GM12878 (cell line): Measurements from ENCODE around the gene ABCC1.

ENCODE experiments used
- JUNB ChIP-seq: IDR thresholded peaks from 2 replicates; pipeline ENCODE4 v1.6.1; 2016; ENCODE audit warnings: antibody characterized with exemption, mild to moderate bottlenecking
- JUND ChIP-seq: IDR thresholded peaks from 2 replicates; pipeline ENCODE4 v1.6.1; 2012; ENCODE audit warnings: low read depth, mild to moderate bottlenecking, low read length, improper control_type of control experiment, moderate library complexity
- LARP7 ChIP-seq: fragments of 450-650 bp; IDR thresholded peaks from 2 replicates; pipeline ENCODE4 v1.6.1; 2017; ENCODE audit warnings: mild to moderate bottlenecking
- PAX5 ChIP-seq: IDR thresholded peaks from 2 replicates; pipeline ENCODE4 v1.6.1; 2011; ENCODE audit warnings: low read depth, low read length, borderline replicate concordance
- POLR2AphosphoS5 ChIP-seq: IDR thresholded peaks from 2 replicates; pipeline ENCODE4 v1.6.1; 2011; ENCODE audit warnings: mild to moderate bottlenecking, low read length, inconsistent platforms
- RFX5 ChIP-seq: IDR thresholded peaks from 2 replicates; pipeline ENCODE4 v1.6.1; 2011; ENCODE audit warnings: low read depth, low read length, improper control_type of control experiment
- SUZ12 ChIP-seq: fragments of 200-600 bp; sonication (generic); IDR thresholded peaks from one replicate; pipeline ENCODE4 v1.6.1; 2018; ENCODE audit warnings: antibody characterized with exemption, mild to moderate bottlenecking; ENCODE audit not compliant: unreplicated experiment
- YY1 ChIP-seq: IDR thresholded peaks from 2 replicates; pipeline ENCODE4 v1.6.1; 2011; ENCODE audit warnings: low read depth, mild to moderate bottlenecking, low read length
- TF ChIP-seq, protein P1 (sequence below): fragments of 450-650 bp; IDR thresholded peaks from 2 replicates; pipeline ENCODE4 v1.6.1; 2017; ENCODE audit warnings: mild to moderate bottlenecking
- TF ChIP-seq, protein P2 (sequence below), 3 experiments: IDR thresholded peaks in 2 of 3; conservative IDR thresholded peaks in 1 of 3; 2 replicates each; pipeline ENCODE4 v1.5.1; 2011; ENCODE audit warnings: low read depth in 3 of 3, low read length in 3 of 3, mild to moderate bottlenecking in 3 of 3, control low read depth in 2 of 3, moderate library complexity in 2 of 3, inconsistent platforms in 1 of 3, mixed read lengths in 1 of 3; ENCODE audit not compliant: control insufficient read depth in 2 of 3, insufficient read depth in 1 of 3; ENCODE audit errors: extremely low read depth in 1 of 3

DNA sequence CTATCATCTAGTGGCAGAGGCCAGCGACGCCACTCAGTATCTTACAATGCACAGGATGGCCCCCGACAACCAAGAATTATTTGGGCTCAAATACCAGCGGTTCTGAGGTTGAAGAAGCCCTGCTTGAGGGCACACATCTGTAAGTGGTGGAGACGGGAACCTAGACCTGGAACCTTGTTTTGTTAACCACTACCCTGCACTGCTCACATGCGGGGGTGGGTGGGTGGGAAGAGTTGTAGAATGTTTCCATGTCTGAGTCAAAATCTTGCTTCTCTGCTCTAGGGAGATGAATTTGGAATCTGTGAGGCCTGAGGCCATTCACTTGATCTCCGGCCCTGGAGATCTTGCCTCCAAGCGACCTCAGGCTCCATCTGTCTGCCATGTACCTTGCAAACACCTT, 44.1 kb downstream of the ABCC1 start:
- TF ChIP-seq RFX5 (no peak), JUND (no peak), JUNB (no peak), POLR2AphosphoS5 (no peak), PAX5 (no peak), YY1 (no peak), LARP7 (no peak), SUZ12 (no peak)
- TF ChIP-seq, protein P1, sequence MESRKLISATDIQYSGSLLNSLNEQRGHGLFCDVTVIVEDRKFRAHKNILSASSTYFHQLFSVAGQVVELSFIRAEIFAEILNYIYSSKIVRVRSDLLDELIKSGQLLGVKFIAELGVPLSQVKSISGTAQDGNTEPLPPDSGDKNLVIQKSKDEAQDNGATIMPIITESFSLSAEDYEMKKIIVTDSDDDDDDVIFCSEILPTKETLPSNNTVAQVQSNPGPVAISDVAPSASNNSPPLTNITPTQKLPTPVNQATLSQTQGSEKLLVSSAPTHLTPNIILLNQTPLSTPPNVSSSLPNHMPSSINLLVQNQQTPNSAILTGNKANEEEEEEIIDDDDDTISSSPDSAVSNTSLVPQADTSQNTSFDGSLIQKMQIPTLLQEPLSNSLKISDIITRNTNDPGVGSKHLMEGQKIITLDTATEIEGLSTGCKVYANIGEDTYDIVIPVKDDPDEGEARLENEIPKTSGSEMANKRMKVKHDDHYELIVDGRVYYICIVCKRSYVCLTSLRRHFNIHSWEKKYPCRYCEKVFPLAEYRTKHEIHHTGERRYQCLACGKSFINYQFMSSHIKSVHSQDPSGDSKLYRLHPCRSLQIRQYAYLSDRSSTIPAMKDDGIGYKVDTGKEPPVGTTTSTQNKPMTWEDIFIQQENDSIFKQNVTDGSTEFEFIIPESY, result no peak
- TF ChIP-seq, protein P2, sequence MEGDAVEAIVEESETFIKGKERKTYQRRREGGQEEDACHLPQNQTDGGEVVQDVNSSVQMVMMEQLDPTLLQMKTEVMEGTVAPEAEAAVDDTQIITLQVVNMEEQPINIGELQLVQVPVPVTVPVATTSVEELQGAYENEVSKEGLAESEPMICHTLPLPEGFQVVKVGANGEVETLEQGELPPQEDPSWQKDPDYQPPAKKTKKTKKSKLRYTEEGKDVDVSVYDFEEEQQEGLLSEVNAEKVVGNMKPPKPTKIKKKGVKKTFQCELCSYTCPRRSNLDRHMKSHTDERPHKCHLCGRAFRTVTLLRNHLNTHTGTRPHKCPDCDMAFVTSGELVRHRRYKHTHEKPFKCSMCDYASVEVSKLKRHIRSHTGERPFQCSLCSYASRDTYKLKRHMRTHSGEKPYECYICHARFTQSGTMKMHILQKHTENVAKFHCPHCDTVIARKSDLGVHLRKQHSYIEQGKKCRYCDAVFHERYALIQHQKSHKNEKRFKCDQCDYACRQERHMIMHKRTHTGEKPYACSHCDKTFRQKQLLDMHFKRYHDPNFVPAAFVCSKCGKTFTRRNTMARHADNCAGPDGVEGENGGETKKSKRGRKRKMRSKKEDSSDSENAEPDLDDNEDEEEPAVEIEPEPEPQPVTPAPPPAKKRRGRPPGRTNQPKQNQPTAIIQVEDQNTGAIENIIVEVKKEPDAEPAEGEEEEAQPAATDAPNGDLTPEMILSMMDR (IDR thresholded peaks at IDR 0.05 in 2 of 3, conservative IDR thresholded peaks at IDR 0.05 in 1 of 3; ENCODE audit: control insufficient read depth in 2 of 3, extremely low read depth in 1 of 3, insufficient read depth in 1 of 3, low read depth in 3 of 3, low read length in 3 of 3), result no peak
